NOMO-1 (cell line): ENCODE measurements around the gene THEMIS2.
"Not testable (repeated sequence)": the region's sequence is repeated elsewhere in the genome, so short reads cannot be mapped to it uniquely, and the experiment has no call there.

Experiments used
- DNase-seq, 2 experiments: peaks; one replicate each; lab custom pipeline; 2025; ENCODE audit not compliant: unreplicated experiment in 2 of 2; lab: John Stamatoyannopoulos, UW

THEMIS2 gene

GRCh38 chr1:27862671-27863537 is 9.4 kb upstream of the THEMIS2 start:
- DNase-seq: peak; percentile 80 to 93

GRCh38 chr1:27863538-27863915 is 8.8 kb upstream of the THEMIS2 start:
- peak; percentile 35 to 61 for DNase-seq

- peak; percentile 57 to 68 for DNase-seq
Measured at GRCh38 chr1:27864264-27864895, 8.0 kb upstream of the THEMIS2 start.

GRCh38 chr1:27865821-27866220 is 6.5 kb upstream of the THEMIS2 start:
- DNase-seq: no peak

- no peak for DNase-seq
Measured at GRCh38 chr1:27868556-27868931, 3.8 kb upstream of the THEMIS2 start.

- DNase-seq: peak; percentile 56 to 62
Measured at GRCh38 chr1:27868932-27869718, 3.2 kb upstream of the THEMIS2 start.

- no peak for DNase-seq
Measured at GRCh38 chr1:27869719-27870085, 2.6 kb upstream of the THEMIS2 start.

- not testable (repeated sequence) for DNase-seq
Measured at GRCh38 chr1:27871076-27871475, 1.3 kb upstream of the THEMIS2 start.

GRCh38 chr1:27872802-27873551 is 633 bp downstream of the THEMIS2 start:
- DNase-seq: no peak

GRCh38 chr1:27873671-27874384 is 1.5 kb downstream of the THEMIS2 start:
- DNase-seq: peak; percentile 49 to 54

- no peak for DNase-seq
Measured at GRCh38 chr1:27876341-27877114, 4.2 kb downstream of the THEMIS2 start.

GRCh38 chr1:27877115-27877416 is 4.7 kb downstream of the THEMIS2 start:
- DNase-seq: no peak

GRCh38 chr1:27878039-27878438 is 5.7 kb downstream of the THEMIS2 start:
- no peak for DNase-seq

GRCh38 chr1:27878787-27879335 is 6.5 kb downstream of the THEMIS2 start:
- DNase-seq: no peak

GRCh38 chr1:27879374-27880082 is 7.2 kb downstream of the THEMIS2 start:
- no peak for DNase-seq

GRCh38 chr1:27882543-27882903 is 10.2 kb downstream of the THEMIS2 start:
- no peak for DNase-seq

GRCh38 chr1:27883536-27883935 is 11.2 kb downstream of the THEMIS2 start:
- no peak for DNase-seq

GRCh38 chr1:27884006-27884954 is 11.9 kb downstream of the THEMIS2 start:
- peak; percentile 63 to 73 for DNase-seq
